Caco-2 (cell line): ENCODE measurements around the gene CITED4. TPM values are rescaled to one million over a fixed set of nuclear protein-coding genes. Genes with fewer than 3 reads are reported as not detected.

ENCODE experiments used
- BruUV-seq: library from RNA; stranded (reverse); fragments of 400-500 nt; replicated peaks from 2 replicates; lab custom pipeline; 2021; lab: Mats Ljungman, UMichigan
- CTCF ChIA-PET: fragments of 300-600 bp; sonication (Branson Sonifier 250); formaldehyde crosslinking; loops from one replicate; lab custom pipeline; 2022; ENCODE audit warnings: antibody characterized with exemption; lab: Charles Lee
- POLR2A ChIA-PET: fragments of 300-600 bp; sonication (Branson Sonifier 250); formaldehyde crosslinking; loops from one replicate; lab custom pipeline; 2022; ENCODE audit warnings: antibody characterized with exemption; lab: Charles Lee
- DNase-seq, 2 experiments: peaks; one replicate each; pipeline versions ENCODE4 v3.0.0 to v3.0.0-alpha.2; 2020 to 2022
- H3K27me3 ChIP-seq: replicated peaks from 2 replicates; pipeline ENCODE4 v1.6.0; 2011; ENCODE audit warnings: low read length; ENCODE audit not compliant: control insufficient read depth, insufficient read depth
- H3K36me3 ChIP-seq: 2 replicates; pipeline ENCODE4 v1.5.1; 2011; ENCODE audit warnings: low read length; ENCODE audit not compliant: control insufficient read depth, insufficient read depth
- H3K4me1 ChIP-seq: fragments of 250-450 bp; sonication (Bioruptor Pico); 2 replicates; pipeline ENCODE4 v1.5.1; 2020; ENCODE audit warnings: mild to moderate bottlenecking
- H3K4me3 ChIP-seq: 2 replicates; pipeline ENCODE4 v1.5.1; 2011; ENCODE audit warnings: low read depth, mild to moderate bottlenecking, control low read depth, low read length
- H3K9me3 ChIP-seq: fragments of 250-450 bp; sonication (Bioruptor Pico); 2 replicates; pipeline ENCODE4 v1.5.1; 2020; ENCODE audit warnings: mild to moderate bottlenecking, moderate library complexity
- H3K27ac Mint-ChIP-seq: one replicate; pipeline ENCODE4 v1.8.0; 2022; ENCODE audit warnings: mixed read lengths; ENCODE audit not compliant: unreplicated experiment
- H3K27me3 Mint-ChIP-seq: one replicate; pipeline ENCODE4 v1.8.0; 2022; ENCODE audit warnings: mixed read lengths; ENCODE audit not compliant: insufficient read depth, unreplicated experiment
- H3K36me3 Mint-ChIP-seq: one replicate; pipeline ENCODE4 v1.8.0; 2022; ENCODE audit warnings: mild to moderate bottlenecking, mixed read lengths; ENCODE audit not compliant: insufficient read depth, unreplicated experiment
- H3K4me1 Mint-ChIP-seq: one replicate; pipeline ENCODE4 v1.8.0; 2022; ENCODE audit warnings: low read depth, mixed read lengths; ENCODE audit not compliant: unreplicated experiment
- H3K4me3 Mint-ChIP-seq: one replicate; pipeline ENCODE4 v1.8.0; 2022; ENCODE audit warnings: mild to moderate bottlenecking, moderate library complexity, mixed read lengths; ENCODE audit not compliant: unreplicated experiment
- H3K9me3 Mint-ChIP-seq: one replicate; pipeline ENCODE4 v1.8.0; 2022; ENCODE audit warnings: mixed read lengths; ENCODE audit not compliant: unreplicated experiment
- intact Hi-C: fragments of 100-400 bp; cut with micrococcal nuclease; formaldehyde crosslinking; loops from one replicate; pipeline ENCODE4 v1.10.0; 2022; ENCODE audit not compliant: unreplicated experiment
- total RNA-seq: library from RNA; stranded (reverse); gene quantifications from 2 replicates; pipeline ENCODE4 v1.2.3, GENCODE V29; 2022
- TF ChIP-seq, protein P1 (sequence below), 2 experiments: fragments of 200-600 bp in 1 of 2; IDR thresholded peaks; 1 replicate in 1 of 2; 2 replicates in 1 of 2; pipeline versions ENCODE4 v1.5.1 to v1.8.0; 2011 to 2022; ENCODE audit warnings: antibody characterized with exemption in 1 of 2, control low read depth in 1 of 2, inconsistent platforms in 1 of 2, low read depth in 1 of 2, low read length in 1 of 2, mild to moderate bottlenecking in 1 of 2, moderate library complexity in 1 of 2; ENCODE audit not compliant: insufficient read depth in 1 of 2, severe bottlenecking in 1 of 2, unreplicated experiment in 1 of 2

CITED4 gene
- total RNA-seq, 1 experiment from 2014 or later = 19.5 TPM

DNA sequence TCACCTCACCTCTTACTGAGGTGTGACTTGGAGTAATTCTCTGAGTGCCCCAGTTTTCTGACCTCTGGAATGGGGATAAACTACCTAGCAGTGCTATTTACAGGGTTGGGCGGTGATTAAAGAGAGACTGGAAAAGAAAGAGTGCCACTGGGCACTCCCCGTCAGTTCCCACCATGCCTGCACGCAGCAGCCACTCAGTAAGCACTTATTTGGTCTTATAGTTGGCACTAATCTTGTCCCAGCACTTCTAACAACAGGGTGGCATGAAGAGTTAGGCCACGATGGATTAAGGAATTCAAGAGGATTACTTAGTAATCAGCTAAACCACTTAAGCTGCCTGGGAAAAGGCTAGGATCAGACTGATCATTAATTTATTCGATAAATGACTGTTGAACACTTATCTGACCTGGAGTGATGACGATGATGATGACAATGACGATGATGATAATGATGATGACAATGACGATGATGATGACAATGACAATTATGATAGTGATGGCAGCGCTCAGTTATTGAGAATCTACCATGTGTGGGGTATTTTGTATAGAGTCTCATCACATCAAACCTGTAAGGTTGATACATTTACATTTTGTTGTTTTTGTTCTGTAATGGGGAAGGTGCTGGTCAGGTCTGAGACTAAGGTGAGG lies 5.4 kb downstream of the CITED4 start:
- H3K9me3 ChIP-seq = no peaks in the 10 kb centered on the region
- H3K27me3 Mint-ChIP-seq = no peaks in the 10 kb centered on the region

DNA sequence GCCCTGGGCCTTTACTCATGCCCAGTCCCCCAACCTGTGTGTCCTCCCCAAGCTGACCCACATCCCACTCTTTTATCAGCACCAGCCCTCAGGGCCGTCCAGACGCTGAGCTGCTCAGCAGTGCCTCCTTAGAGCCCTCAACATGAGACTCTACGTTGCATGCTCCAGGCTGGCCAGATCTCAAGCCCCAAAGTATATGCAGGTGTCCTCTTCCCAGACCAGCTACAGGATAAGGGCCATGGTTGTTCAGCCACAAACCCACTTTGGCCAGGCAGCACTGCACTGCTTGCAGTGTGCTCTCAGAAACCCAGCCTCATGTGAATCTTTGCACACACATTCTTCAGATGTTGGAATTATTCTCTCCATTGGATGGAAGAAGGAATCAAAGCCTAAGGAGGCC lies 6.0 kb downstream of the CITED4 start:
- no peak overlapping the region for H3K4me3 ChIP-seq
- 0 out of 2 replicates have a peak, but pooled peaks cover 5% of the 10 kb centered on the region for H3K4me1 ChIP-seq
- H3K36me3 ChIP-seq = no peaks in the 10 kb centered on the region
- TF ChIP-seq, protein P1, sequence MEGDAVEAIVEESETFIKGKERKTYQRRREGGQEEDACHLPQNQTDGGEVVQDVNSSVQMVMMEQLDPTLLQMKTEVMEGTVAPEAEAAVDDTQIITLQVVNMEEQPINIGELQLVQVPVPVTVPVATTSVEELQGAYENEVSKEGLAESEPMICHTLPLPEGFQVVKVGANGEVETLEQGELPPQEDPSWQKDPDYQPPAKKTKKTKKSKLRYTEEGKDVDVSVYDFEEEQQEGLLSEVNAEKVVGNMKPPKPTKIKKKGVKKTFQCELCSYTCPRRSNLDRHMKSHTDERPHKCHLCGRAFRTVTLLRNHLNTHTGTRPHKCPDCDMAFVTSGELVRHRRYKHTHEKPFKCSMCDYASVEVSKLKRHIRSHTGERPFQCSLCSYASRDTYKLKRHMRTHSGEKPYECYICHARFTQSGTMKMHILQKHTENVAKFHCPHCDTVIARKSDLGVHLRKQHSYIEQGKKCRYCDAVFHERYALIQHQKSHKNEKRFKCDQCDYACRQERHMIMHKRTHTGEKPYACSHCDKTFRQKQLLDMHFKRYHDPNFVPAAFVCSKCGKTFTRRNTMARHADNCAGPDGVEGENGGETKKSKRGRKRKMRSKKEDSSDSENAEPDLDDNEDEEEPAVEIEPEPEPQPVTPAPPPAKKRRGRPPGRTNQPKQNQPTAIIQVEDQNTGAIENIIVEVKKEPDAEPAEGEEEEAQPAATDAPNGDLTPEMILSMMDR (IDR thresholded peaks at IDR 0.05; ENCODE audit: insufficient read depth in 1 of 2, low read depth in 1 of 2, low read length in 1 of 2, severe bottlenecking in 1 of 2, unreplicated experiment in 1 of 2) = no peak
- ChIA-PET POLR2A (no interaction called here), CTCF (no interaction called here)
- no peaks in the 10 kb centered on the region for H3K9me3 Mint-ChIP-seq
- intact Hi-C loops = no loop called here
- no peak for DNase-seq
- no TSS peak for BruUV-seq
- no peaks in the 10 kb centered on the region for H3K27me3 Mint-ChIP-seq
- no peak overlapping the region for H3K4me3 Mint-ChIP-seq
- H3K27me3 ChIP-seq = no peaks in the 10 kb centered on the region
- peaks cover 6% of the 10 kb centered on the region for H3K4me1 Mint-ChIP-seq
- no peaks in the 10 kb centered on the region for H3K9me3 ChIP-seq
- H3K36me3 Mint-ChIP-seq = no peaks in the 10 kb centered on the region
- H3K27ac Mint-ChIP-seq = no peak overlapping the region

More for the DNA sequence above, 5.4 kb downstream of the CITED4 start:
- intact Hi-C loops = no loop called here
- Histone ChIP-seq H3K4me1 (0 out of 2 replicates have a peak, but pooled peaks cover 5% of the 10 kb centered on the region), H3K4me3 (no peak overlapping the region), H3K27me3 (no peaks in the 10 kb centered on the region), H3K36me3 (no peaks in the 10 kb centered on the region)
- Mint-ChIP-seq H3K36me3 (no peaks in the 10 kb centered on the region), H3K4me1 (peaks cover 6% of the 10 kb centered on the region), H3K4me3 (no peak overlapping the region), H3K9me3 (no peaks in the 10 kb centered on the region), H3K27ac (no peak overlapping the region)
- ChIA-PET POLR2A (no interaction called here), CTCF (no interaction called here)
- no TSS peak for BruUV-seq
- DNase-seq = no peak
- TF ChIP-seq, protein P1 (IDR thresholded peaks at IDR 0.05; ENCODE audit: insufficient read depth in 1 of 2, low read depth in 1 of 2, low read length in 1 of 2, severe bottlenecking in 1 of 2, unreplicated experiment in 1 of 2) = no peak

DNA sequence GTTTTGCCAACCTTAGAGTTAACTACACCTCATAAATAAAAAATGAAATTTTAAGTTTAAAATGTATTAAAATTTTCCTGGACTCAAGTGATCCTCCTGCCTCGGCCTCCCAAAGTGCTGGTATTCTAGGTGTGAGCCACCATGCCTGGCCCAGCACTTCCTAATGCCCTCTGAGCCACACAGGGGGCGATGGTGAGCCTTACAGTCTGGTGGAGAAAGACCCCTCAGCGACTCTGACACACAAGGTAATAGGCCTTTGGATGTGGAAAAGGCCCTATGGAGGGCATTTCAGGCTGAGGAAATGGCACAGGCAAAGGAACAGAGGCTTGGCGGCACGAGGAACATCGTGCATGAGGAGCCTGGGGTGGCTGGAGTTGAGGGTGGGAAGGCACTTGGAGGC lies 6.7 kb downstream of the CITED4 start:
- Mint-ChIP-seq H3K27ac (no peak overlapping the region), H3K36me3 (no peaks in the 10 kb centered on the region), H3K4me1 (peaks cover 6% of the 10 kb centered on the region), H3K4me3 (no peak overlapping the region), H3K9me3 (no peaks in the 10 kb centered on the region), H3K27me3 (no peaks in the 10 kb centered on the region)
- CTCF ChIA-PET = no interaction called here
- H3K9me3 ChIP-seq = no peaks in the 10 kb centered on the region
- POLR2A ChIA-PET = no interaction called here
- no peaks in the 10 kb centered on the region for H3K36me3 ChIP-seq
- no peaks in the 10 kb centered on the region for H3K27me3 ChIP-seq
- no peak for DNase-seq
- no TSS peak for BruUV-seq
- intact Hi-C loops = no loop called here
- 0 out of 2 replicates have a peak, but pooled peaks cover 1% of the 10 kb centered on the region for H3K4me1 ChIP-seq
- TF ChIP-seq, protein P1 (IDR thresholded peaks at IDR 0.05; ENCODE audit: insufficient read depth in 1 of 2, low read depth in 1 of 2, low read length in 1 of 2, severe bottlenecking in 1 of 2, unreplicated experiment in 1 of 2) = no peak
- no peak overlapping the region for H3K4me3 ChIP-seq
